ENCODE measurements around the gene CD1D.
A peak's percentile ranks its signal among the peaks of the same experiment; 100 is the strongest.
"Not testable (repeated sequence)": the region's sequence is repeated elsewhere in the genome, so short reads cannot be mapped to it uniquely, and the experiment has no call there.

The CD1D gene

GRCh38 chr1:158176399-158176798 lies 4.3 kb upstream of the CD1D start:
- no peak for DNase-seq (ENCODE audit: low spot score)

GRCh38 chr1:158176849-158177699 lies 3.6 kb upstream of the CD1D start:
- DNase-seq (ENCODE audit: low spot score) = not testable (repeated sequence)

- peak; percentile 67 for DNase-seq (ENCODE audit: low spot score)
Measured at GRCh38 chr1:158177700-158178450, 2.8 kb upstream of the CD1D start.

GRCh38 chr1:158179301-158180041 lies 1.2 kb upstream of the CD1D start:
- no peak for DNase-seq (ENCODE audit: low spot score)

- no peak for DNase-seq (ENCODE audit: low spot score)
Measured at GRCh38 chr1:158181577-158181922, 855 bp downstream of the CD1D start.

- DNase-seq (ENCODE audit: low spot score) = no peak
Measured at GRCh38 chr1:158185770-158186169, 5.1 kb downstream of the CD1D start.

- DNase-seq (ENCODE audit: low spot score) = no peak
Measured at GRCh38 chr1:158186180-158186579, 5.5 kb downstream of the CD1D start.

- DNase-seq (ENCODE audit: low spot score) = no peak
Measured at GRCh38 chr1:158188611-158189010, 7.9 kb downstream of the CD1D start.

GRCh38 chr1:158189624-158190023 lies 8.9 kb downstream of the CD1D start:
- DNase-seq (ENCODE audit: low spot score) = no peak

- no peak for DNase-seq (ENCODE audit: low spot score)
Measured at GRCh38 chr1:158191299-158191698, 10.6 kb downstream of the CD1D start.

- DNase-seq (ENCODE audit: low spot score) = no peak
Measured at GRCh38 chr1:158196461-158196860, 15.8 kb downstream of the CD1D start.

- no peak for DNase-seq (ENCODE audit: low spot score)
Measured at GRCh38 chr1:158199849-158200248, 19.2 kb downstream of the CD1D start.

GRCh38 chr1:158200527-158200926 lies 19.8 kb downstream of the CD1D start:
- DNase-seq (ENCODE audit: low spot score) = no peak

- DNase-seq (ENCODE audit: low spot score) = peak; percentile 59
Measured at GRCh38 chr1:158203693-158204457, 23.2 kb downstream of the CD1D start.

GRCh38 chr1:158204458-158204827 lies 23.7 kb downstream of the CD1D start:
- no peak for DNase-seq (ENCODE audit: low spot score)

GRCh38 chr1:158208586-158209116 lies 28.0 kb downstream of the CD1D start:
- DNase-seq (ENCODE audit: low spot score) = no peak

GRCh38 chr1:158212320-158212719 lies 31.6 kb downstream of the CD1D start:
- no peak for DNase-seq (ENCODE audit: low spot score)

- not testable (repeated sequence) for DNase-seq (ENCODE audit: low spot score)
Measured at GRCh38 chr1:158223445-158223844, 42.8 kb downstream of the CD1D start.

GRCh38 chr1:158227904-158228623 lies 47.4 kb downstream of the CD1D start:
- DNase-seq (ENCODE audit: low spot score) = no peak

All from globus pallidus (tissue), 1 donor.